ENCODE measurements around the gene ODF2. TPM values are rescaled to one million over a fixed set of nuclear protein-coding genes. Genes with fewer than 3 reads are reported as not detected.
"Not testable (repeated sequence)": the region's sequence is repeated elsewhere in the genome, so short reads cannot be mapped to it uniquely, and the experiment has no call there.

Gene ODF2
- total RNA-seq, 2 donors from 2014 or later: 12.6 to 19.1 TPM

- intact Hi-C loops (cut with DNase I): no loop called here
- no peak for DNase-seq
- ATAC-seq: peak in 1 of 2 donors; percentile 36
Measured at GRCh38 chr9:128503870-128504269, 48.1 kb downstream of the ODF2 start.

- intact Hi-C loops (cut with DNase I): no loop called here
- peak; percentile 99 to 100 for ATAC-seq
- DNase-seq: peak; percentile 97
Measured at GRCh38 chr9:128504485-128505413, 48.9 kb downstream of the ODF2 start, which contains the start of gene GLE1. GLE1 (plus strand) TSS chr9:128504719; CDS start chr9:128504806, 87 bp downstream.

GRCh38 chr9:128505414-128505765, 49.6 kb downstream of the ODF2 start:
- ATAC-seq (no peak), DNase-seq (no peak)
- intact Hi-C loops (cut with DNase I): no loop called here

GRCh38 chr9:128505906-128506305, 50.1 kb downstream of the ODF2 start:
- ATAC-seq; DNase-seq; intact Hi-C loops (cut with DNase I): not testable (repeated sequence)

GRCh38 chr9:128512820-128513219, 57.0 kb downstream of the ODF2 start:
- DNase-seq: no peak
- intact Hi-C loops (cut with DNase I): no loop called here
- no peak for ATAC-seq

- ATAC-seq (no peak), DNase-seq (no peak)
- intact Hi-C loops (cut with DNase I): no loop called here
Measured at GRCh38 chr9:128521956-128522355, 66.2 kb downstream of the ODF2 start.

GRCh38 chr9:128523199-128523925, 67.6 kb downstream of the ODF2 start:
- ATAC-seq: peak in 1 of 2 donors; percentile 49
- no peak for DNase-seq
- intact Hi-C loops (cut with DNase I): no loop called here

- ATAC-seq (no peak), DNase-seq (no peak)
- intact Hi-C loops (cut with DNase I): no loop called here
Measured at GRCh38 chr9:128526720-128527119, 70.9 kb downstream of the ODF2 start.

GRCh38 chr9:128528445-128529160, 72.8 kb downstream of the ODF2 start:
- intact Hi-C loops (cut with DNase I): no loop called here
- no peak for ATAC-seq
- no peak for DNase-seq

- intact Hi-C loops (cut with DNase I): no loop called here
- ATAC-seq (no peak), DNase-seq (no peak)
Measured at GRCh38 chr9:128529191-128529590, 73.4 kb downstream of the ODF2 start.

- no peak for ATAC-seq
Measured at GRCh38 chr9:128532581-128532980, 76.8 kb downstream of the ODF2 start.

GRCh38 chr9:128540634-128541360, 85.0 kb downstream of the ODF2 start:
- ATAC-seq: peak in 1 of 2 donors; percentile 72
- no peak for DNase-seq
- intact Hi-C loops (cut with DNase I): no loop called here

More at GRCh38 chr9:128532581-128532980, 76.8 kb downstream of the ODF2 start:
- intact Hi-C loops (cut with DNase I): no loop called here
- DNase-seq: no peak

GRCh38 chr9:128546504-128546903, 90.7 kb downstream of the ODF2 start:
- DNase-seq: no peak
- intact Hi-C loops (cut with DNase I): no loop called here
- no peak for ATAC-seq

- ATAC-seq (no peak), DNase-seq (no peak)
- intact Hi-C loops (cut with DNase I): no loop called here
Measured at GRCh38 chr9:128548876-128549275, 93.1 kb downstream of the ODF2 start.

GRCh38 chr9:128550226-128550625, 94.4 kb downstream of the ODF2 start:
- ATAC-seq (no peak), DNase-seq (no peak)
- intact Hi-C loops (cut with DNase I): loop anchor here in 1 of 2 donors (5.0 kb wide), 1 partner anchor 93 kb away; the partner anchor contains the start of gene ODF2

Data from left cardiac atrium (tissue), 4 donors.